Suprapubic skin (tissue), 4 donors: ENCODE data around the gene TNFAIP8L3. TPM values are rescaled to one million over a fixed set of nuclear protein-coding genes. Genes with fewer than 3 reads are reported as not detected.

Experiments
- DNase-seq, 2 donors: peaks; one replicate each; pipeline ENCODE4 v3.0.0-alpha.2; 2019; ENCODE audit warnings: low spot score in 2 of 2
- H3K27ac ChIP-seq: fragments of 200-600 bp; sonication (generic); one replicate; pipeline ENCODE4 v1.5.1; 2019
- H3K27me3 ChIP-seq: fragments of 200-600 bp; sonication (generic); one replicate; pipeline ENCODE4 v1.5.1; 2019
- H3K36me3 ChIP-seq: fragments of 200-600 bp; sonication (generic); one replicate; pipeline ENCODE4 v1.5.1; 2019
- H3K4me1 ChIP-seq: fragments of 200-600 bp; sonication (generic); one replicate; pipeline ENCODE4 v1.5.1; 2019
- H3K4me3 ChIP-seq: fragments of 200-600 bp; sonication (generic); one replicate; pipeline ENCODE4 v1.5.1; 2019; ENCODE audit warnings: mild to moderate bottlenecking
- H3K9me3 ChIP-seq: fragments of 200-600 bp; sonication (generic); one replicate; pipeline ENCODE4 v1.5.1; 2019
- CTCF ChIP-seq, 2 donors: fragments of 200-600 bp in 1 of 2; fragments of 450-650 bp in 1 of 2; sonication (generic) in 1 of 2; IDR thresholded peaks; one replicate each; pipeline ENCODE4 v1.5.1; 2016 to 2019; ENCODE audit warnings: antibody characterized with exemption in 2 of 2, mild to moderate bottlenecking in 1 of 2, moderate library complexity in 1 of 2
- EP300 ChIP-seq: sonication (generic); formaldehyde crosslinking; IDR thresholded peaks from one replicate; pipeline ENCODE4 v1.6.1; 2017; ENCODE audit warnings: antibody characterized with exemption
- POLR2A ChIP-seq, 2 donors: fragments of 450-650 bp; IDR thresholded peaks; one replicate each; pipeline ENCODE4 v1.6.1; 2017; ENCODE audit warnings: antibody characterized with exemption in 2 of 2, mild to moderate bottlenecking in 2 of 2, moderate library complexity in 2 of 2
- POLR2AphosphoS5 ChIP-seq, 3 donors: sonication (generic); formaldehyde crosslinking; IDR thresholded peaks; one replicate each; pipeline ENCODE4 v1.6.1; 2017; ENCODE audit warnings: antibody characterized with exemption in 3 of 3
- WGBS: methylation state at CpG from one replicate; pipeline ENCODE4 v1.1.5; 2018; 5-methylcytosine and 5-hydroxymethylcytosine counted together
- total RNA-seq, 4 donors: library from RNA; depleted of rRNA; stranded (reverse); fragments of >200 nt; gene quantifications; one replicate each; pipeline ENCODE4 v1.1.0, GENCODE V29; 2016

TNFAIP8L3 gene
- total RNA-seq, 4 donors from 2014 or later = 11.1 to 30.0 (median 15.9) TPM

DNA sequence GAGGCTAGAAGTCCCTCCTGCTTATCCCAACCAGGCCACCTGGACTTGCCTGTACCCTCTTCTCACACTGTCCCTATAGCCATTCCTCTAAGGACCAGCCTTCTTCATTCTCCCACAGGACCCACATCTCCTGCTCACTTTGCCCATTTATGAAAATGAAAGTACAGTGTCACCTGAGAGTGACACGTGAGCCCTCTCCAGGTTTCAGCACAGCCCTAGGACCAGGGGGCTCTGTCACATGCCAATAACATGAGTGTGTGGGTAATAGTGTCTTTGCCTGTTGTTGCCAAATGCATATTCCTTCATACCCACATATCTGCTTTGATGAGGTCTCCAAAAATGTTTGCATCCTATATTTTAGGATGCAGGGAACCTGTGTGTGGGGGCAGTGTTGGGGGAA, 42.3 kb upstream of the TNFAIP8L3 start:
- Histone ChIP-seq H3K4me3 (no peak overlapping the region), H3K4me1 (peaks cover 17% of the 10 kb centered on the region), H3K27me3 (no peaks in the 10 kb centered on the region), H3K9me3 (no peaks in the 10 kb centered on the region), H3K36me3 (no peaks in the 10 kb centered on the region), H3K27ac (no peak overlapping the region)
- DNase-seq = no peak
- 61% methylated on average over 1 of the region's 1 CpG for WGBS
- TF ChIP-seq EP300 (no peak), POLR2AphosphoS5 (IDR thresholded peaks at IDR 0.05) (no peak), CTCF (IDR thresholded peaks at IDR 0.05) (no peak)

DNA sequence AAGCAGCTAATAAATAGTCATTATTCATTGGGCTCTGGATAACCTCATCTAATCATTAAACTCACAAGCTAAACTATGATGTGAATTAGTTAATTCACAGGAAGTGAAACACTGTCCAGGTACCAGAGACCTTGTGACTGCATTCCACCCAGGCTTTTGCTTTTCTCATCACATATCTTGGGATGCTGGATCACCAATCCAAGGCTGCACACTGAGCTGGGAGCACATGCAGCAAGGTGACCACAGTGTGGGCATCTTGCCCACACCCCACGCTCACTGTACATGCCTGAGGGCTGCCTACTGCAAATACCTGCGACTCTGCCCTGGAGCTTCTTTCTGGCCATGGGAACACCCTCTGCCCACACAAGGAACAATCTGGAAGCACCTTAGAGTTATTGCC, 40.6 kb upstream of the TNFAIP8L3 start:
- no peaks in the 10 kb centered on the region for H3K9me3 ChIP-seq
- H3K27me3 ChIP-seq = no peaks in the 10 kb centered on the region
- no peak overlapping the region for H3K4me3 ChIP-seq
- no peak for DNase-seq
- TF ChIP-seq POLR2A (IDR thresholded peaks at IDR 0.05) = no peak
- no peak for TF ChIP-seq EP300
- TF ChIP-seq POLR2AphosphoS5 (IDR thresholded peaks at IDR 0.05) = no peak
- H3K27ac ChIP-seq = no peak overlapping the region
- no peaks in the 10 kb centered on the region for H3K36me3 ChIP-seq
- 79% methylated on average over 2 of the region's 2 CpGs for WGBS
- peaks cover 17% of the 10 kb centered on the region for H3K4me1 ChIP-seq

DNA sequence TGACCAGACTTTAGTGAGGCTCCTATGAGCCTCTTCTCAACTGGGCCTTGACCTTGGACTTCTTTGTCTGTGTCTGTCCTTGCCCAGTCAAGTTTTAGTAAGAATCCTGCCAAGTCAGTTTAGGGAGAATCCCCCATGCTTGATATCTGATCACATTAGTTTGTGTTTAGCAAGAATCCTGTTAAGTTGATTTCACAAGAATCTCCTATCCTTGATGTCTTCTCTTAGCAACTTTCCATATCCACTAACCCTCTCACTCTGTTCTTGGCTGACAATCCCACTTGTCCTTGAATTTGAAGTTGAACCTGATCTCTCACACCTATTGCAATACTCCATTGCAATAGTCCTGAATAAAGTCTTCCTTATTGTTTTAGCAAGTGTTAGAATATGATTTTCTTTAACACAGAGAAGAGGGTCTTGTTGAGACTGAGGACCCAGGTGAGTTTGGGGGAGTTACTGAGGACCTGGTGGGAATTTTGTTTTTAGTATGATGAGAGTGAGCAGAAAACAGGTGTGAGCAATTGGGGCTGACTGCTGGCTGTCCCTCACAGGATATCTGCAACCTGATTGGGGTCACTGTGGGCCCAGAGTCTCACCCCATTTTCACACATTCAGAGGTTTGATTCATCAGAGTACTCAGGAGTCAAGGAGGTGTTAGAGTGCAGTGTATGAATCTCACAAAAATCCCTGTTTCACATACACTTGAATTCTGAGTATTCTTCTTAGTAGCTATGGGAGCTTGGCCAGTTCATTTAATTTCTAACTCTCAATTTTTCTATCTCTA, 39.9 kb upstream of the TNFAIP8L3 start:
- no peak for TF ChIP-seq POLR2AphosphoS5 (IDR thresholded peaks at IDR 0.05)
- no peak for TF ChIP-seq CTCF (IDR thresholded peaks at IDR 0.05)
- no peak for TF ChIP-seq POLR2A (IDR thresholded peaks at IDR 0.05)
- TF ChIP-seq EP300 = no peak
- Histone ChIP-seq H3K9me3 (no peaks in the 10 kb centered on the region), H3K4me3 (no peak overlapping the region), H3K4me1 (peaks cover 17% of the 10 kb centered on the region), H3K36me3 (no peaks in the 10 kb centered on the region), H3K27me3 (no peaks in the 10 kb centered on the region), H3K27ac (no peak overlapping the region)
- DNase-seq = no peak

DNA sequence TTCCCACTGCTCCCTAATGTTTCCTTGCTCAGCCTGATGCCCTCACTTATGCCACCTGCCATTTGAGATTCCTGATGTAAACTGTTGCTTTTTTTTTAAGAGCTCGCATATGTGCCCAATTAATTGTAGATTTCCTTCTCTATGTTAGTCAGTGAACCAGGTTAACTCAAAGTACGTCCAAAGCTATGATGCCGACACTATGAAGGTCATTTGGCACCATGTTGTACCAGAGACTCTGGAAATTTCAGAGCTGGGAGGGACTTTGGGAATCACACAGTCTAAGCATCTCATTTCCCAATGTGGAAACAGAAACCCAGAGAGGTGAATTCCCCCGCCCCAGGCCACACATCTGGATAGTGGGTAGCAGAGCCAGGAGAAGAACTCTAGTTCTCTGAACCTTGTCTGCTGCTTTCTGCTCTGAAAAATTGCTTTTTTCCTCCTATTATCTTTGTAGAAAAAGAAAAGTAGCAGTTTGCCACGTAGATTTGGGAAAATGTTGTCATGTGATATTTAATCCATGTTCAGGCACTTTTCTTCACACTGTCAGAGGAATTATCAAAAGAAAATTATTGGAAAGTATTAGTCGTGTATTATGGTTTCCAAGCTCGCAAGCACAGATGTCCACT, 38.5 kb upstream of the TNFAIP8L3 start:
- Histone ChIP-seq H3K4me1 (peaks cover 17% of the 10 kb centered on the region), H3K9me3 (no peaks in the 10 kb centered on the region), H3K36me3 (no peaks in the 10 kb centered on the region), H3K27ac (peak overlapping the region; percentile 42), H3K4me3 (no peak overlapping the region), H3K27me3 (no peaks in the 10 kb centered on the region)
- DNase-seq = no peak
- no peak for TF ChIP-seq POLR2AphosphoS5 (IDR thresholded peaks at IDR 0.05)
- no peak for TF ChIP-seq EP300
- TF ChIP-seq POLR2A (IDR thresholded peaks at IDR 0.05) = no peak
- no peak for TF ChIP-seq CTCF (IDR thresholded peaks at IDR 0.05)
- 37% methylated on average over 7 of the region's 7 CpGs for WGBS

- peaks cover 17% of the 10 kb centered on the region for H3K4me1 ChIP-seq
- peak overlapping the region; percentile 42 for H3K27ac ChIP-seq
- TF ChIP-seq CTCF (IDR thresholded peaks at IDR 0.05) = peak; percentile 63 to 89
- no peak for TF ChIP-seq EP300
- peak in 1 of 3 donors; percentile 26 for TF ChIP-seq POLR2AphosphoS5 (IDR thresholded peaks at IDR 0.05)
- no peak for TF ChIP-seq POLR2A (IDR thresholded peaks at IDR 0.05)
- no peak for DNase-seq
- no peak overlapping the region for H3K4me3 ChIP-seq
- H3K9me3 ChIP-seq = no peaks in the 10 kb centered on the region
- H3K36me3 ChIP-seq = no peaks in the 10 kb centered on the region
- H3K27me3 ChIP-seq = no peaks in the 10 kb centered on the region
- 76% methylated on average over 6 of the region's 6 CpGs for WGBS
Observed at GRCh38 chr15:51132384-51133139, 37.9 kb upstream of the TNFAIP8L3 start.
